Gastroesophageal sphincter (tissue), 3 donors: Measurements from ENCODE around the gene DNAH8.

Source experiments
- POLR2A ChIP-seq, 2 donors: fragments of 450-650 bp; IDR thresholded peaks; one replicate each; pipeline ENCODE4 v1.6.1; 2017; ENCODE audit warnings: antibody characterized with exemption in 2 of 2, mild to moderate bottlenecking in 2 of 2, moderate library complexity in 1 of 2
- TF ChIP-seq, protein P1 (sequence below), 4 experiments: fragments of 200-600 bp in 2 of 4; fragments of 450-650 bp in 2 of 4; sonication (generic) in 1 of 4; IDR thresholded peaks; one replicate each; pipeline ENCODE4 v1.5.1; 2017 to 2019; ENCODE audit warnings: antibody characterized with exemption in 4 of 4, mild to moderate bottlenecking in 2 of 4, moderate library complexity in 2 of 4

DNA sequence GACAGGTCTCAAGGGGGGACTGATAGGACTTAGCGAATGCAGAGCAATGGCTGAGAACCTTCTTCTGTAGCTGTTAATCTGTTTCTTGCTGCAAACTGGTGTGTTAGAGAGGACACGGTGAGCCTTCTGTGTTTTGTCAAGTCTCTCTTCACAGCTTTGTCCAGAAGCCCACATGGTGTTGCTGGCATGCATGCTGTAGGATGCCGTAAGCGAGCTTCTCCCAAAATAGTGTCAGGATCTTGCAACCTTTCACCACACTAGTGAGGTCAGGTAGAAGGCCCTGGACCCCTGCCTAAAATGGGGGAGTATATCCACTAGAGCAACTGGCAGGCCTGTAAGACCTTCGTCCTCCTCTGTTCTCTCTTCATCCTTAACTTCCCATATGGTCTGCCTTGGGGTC, 281.6 kb downstream of the DNAH8 start:
- TF ChIP-seq, protein P1, sequence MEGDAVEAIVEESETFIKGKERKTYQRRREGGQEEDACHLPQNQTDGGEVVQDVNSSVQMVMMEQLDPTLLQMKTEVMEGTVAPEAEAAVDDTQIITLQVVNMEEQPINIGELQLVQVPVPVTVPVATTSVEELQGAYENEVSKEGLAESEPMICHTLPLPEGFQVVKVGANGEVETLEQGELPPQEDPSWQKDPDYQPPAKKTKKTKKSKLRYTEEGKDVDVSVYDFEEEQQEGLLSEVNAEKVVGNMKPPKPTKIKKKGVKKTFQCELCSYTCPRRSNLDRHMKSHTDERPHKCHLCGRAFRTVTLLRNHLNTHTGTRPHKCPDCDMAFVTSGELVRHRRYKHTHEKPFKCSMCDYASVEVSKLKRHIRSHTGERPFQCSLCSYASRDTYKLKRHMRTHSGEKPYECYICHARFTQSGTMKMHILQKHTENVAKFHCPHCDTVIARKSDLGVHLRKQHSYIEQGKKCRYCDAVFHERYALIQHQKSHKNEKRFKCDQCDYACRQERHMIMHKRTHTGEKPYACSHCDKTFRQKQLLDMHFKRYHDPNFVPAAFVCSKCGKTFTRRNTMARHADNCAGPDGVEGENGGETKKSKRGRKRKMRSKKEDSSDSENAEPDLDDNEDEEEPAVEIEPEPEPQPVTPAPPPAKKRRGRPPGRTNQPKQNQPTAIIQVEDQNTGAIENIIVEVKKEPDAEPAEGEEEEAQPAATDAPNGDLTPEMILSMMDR (IDR thresholded peaks at IDR 0.05) = no peak
- no peak for TF ChIP-seq POLR2A (IDR thresholded peaks at IDR 0.05)
